HEK293 (cell line): ENCODE data around the gene SCRN2.

Source experiments
- CTCF ChIA-PET: fragments of 350-600 bp; formaldehyde crosslinking; extraction: SDS; loops from one replicate; lab custom pipeline; 2021; ENCODE audit warnings: antibody characterized with exemption; lab: Yijun Ruan, JAX
- POLR2A ChIA-PET: fragments of 300-600 bp; formaldehyde crosslinking; extraction: SDS; loops from one replicate; lab custom pipeline; 2020; ENCODE audit warnings: antibody characterized with exemption, inconsistent platforms; lab: Yijun Ruan, JAX
- H3K27ac ChIP-seq: fragments of 200-500 bp; sonication (Bioruptor generic); 2 replicates; pipeline ENCODE4 v1.5.1; 2014; ENCODE audit warnings: low read depth, low read length, control low read depth, inconsistent platforms; ENCODE audit errors: extremely low read depth
- H3K36me3 ChIP-seq, 2 experiments: fragments of 200-500 bp in 1 of 2; sonication (Bioruptor generic) in 1 of 2; 1 replicate in 1 of 2; 2 replicates in 1 of 2; pipeline ENCODE4 v1.5.1; 2014 to 2017; ENCODE audit warnings: inconsistent platforms in 2 of 2, low read length in 2 of 2; ENCODE audit not compliant: control insufficient read depth in 2 of 2, insufficient read depth in 1 of 2
- H3K4me1 ChIP-seq: fragments of 200-500 bp; sonication (Bioruptor generic); 2 replicates; pipeline ENCODE4 v1.5.1; 2014; ENCODE audit warnings: mild to moderate bottlenecking, low read length, inconsistent platforms; ENCODE audit not compliant: control insufficient read depth, insufficient read depth
- H3K4me3 ChIP-seq: 2 replicates; pipeline ENCODE4 v1.5.1; 2011; ENCODE audit warnings: low read depth, mild to moderate bottlenecking, control low read depth, low read length, moderate library complexity
- H3K9me3 ChIP-seq: fragments of 200-500 bp; sonication (Bioruptor generic); 2 replicates; pipeline ENCODE4 v1.5.1; 2014; ENCODE audit warnings: low read depth, low read length, inconsistent platforms; ENCODE audit not compliant: control insufficient read depth, insufficient read depth
- HIC1 ChIP-seq: fragments of 450-650 bp; formaldehyde crosslinking; IDR thresholded peaks from 2 replicates; pipeline ENCODE4 v1.5.1; 2016; ENCODE audit warnings: missing biosample characterization, missing genetic modification characterization
- PRDM2 ChIP-seq: fragments of 450-650 bp; formaldehyde crosslinking; IDR thresholded peaks from 2 replicates; pipeline ENCODE4 v1.5.1; 2016; ENCODE audit warnings: missing biosample characterization, missing genetic modification characterization, borderline replicate concordance
- ZBTB1 ChIP-seq: fragments of 450-650 bp; formaldehyde crosslinking; IDR thresholded peaks from 2 replicates; pipeline ENCODE4 v1.5.1; 2016; ENCODE audit warnings: missing biosample characterization, missing genetic modification characterization
- ZEB2 ChIP-seq: fragments of 450-650 bp; formaldehyde crosslinking; IDR thresholded peaks from 2 replicates; pipeline ENCODE4 v1.5.1; 2016; ENCODE audit warnings: missing biosample characterization, missing genetic modification characterization
- ZFP37 ChIP-seq: fragments of 450-650 bp; formaldehyde crosslinking; IDR thresholded peaks from 2 replicates; pipeline ENCODE4 v1.5.1; 2016; ENCODE audit warnings: missing biosample characterization, missing genetic modification characterization
- ZNF146 ChIP-seq: fragments of 450-650 bp; formaldehyde crosslinking; IDR thresholded peaks from 2 replicates; pipeline ENCODE4 v1.5.1; 2016; ENCODE audit warnings: missing biosample characterization, missing genetic modification characterization
- ZNF155 ChIP-seq: fragments of 450-650 bp; formaldehyde crosslinking; IDR thresholded peaks from 2 replicates; pipeline ENCODE4 v1.5.1; 2016; ENCODE audit warnings: missing biosample characterization, missing genetic modification characterization
- ZNF184 ChIP-seq: fragments of 450-650 bp; IDR thresholded peaks from 2 replicates; pipeline ENCODE4 v1.5.1; 2018; ENCODE audit warnings: missing biosample characterization, mild to moderate bottlenecking, missing genetic modification characterization
- ZNF202 ChIP-seq: fragments of 450-650 bp; formaldehyde crosslinking; IDR thresholded peaks from 2 replicates; pipeline ENCODE4 v1.5.1; 2016; ENCODE audit warnings: missing biosample characterization, missing genetic modification characterization, borderline replicate concordance
- ZNF211 ChIP-seq: fragments of 450-650 bp; formaldehyde crosslinking; IDR thresholded peaks from 2 replicates; pipeline ENCODE4 v1.5.1; 2016; ENCODE audit warnings: low read depth, missing biosample characterization, missing genetic modification characterization
- ZNF274 ChIP-seq, 2 experiments: fragments of 200-500 bp in 1 of 2; fragments of 450-650 bp in 1 of 2; sonication (Bioruptor generic) in 1 of 2; formaldehyde crosslinking in 1 of 2; IDR thresholded peaks; 2 replicates each; pipeline versions ENCODE4 v1.5.1 to v1.6.1; 2014 to 2016; ENCODE audit warnings: borderline replicate concordance in 1 of 2, inconsistent platforms in 1 of 2, low read length in 1 of 2, missing biosample characterization in 1 of 2, missing genetic modification characterization in 1 of 2
- ZNF280D ChIP-seq: fragments of 450-650 bp; formaldehyde crosslinking; IDR thresholded peaks from 2 replicates; pipeline ENCODE4 v1.5.1; 2016; ENCODE audit warnings: missing biosample characterization, missing genetic modification characterization
- ZNF354C ChIP-seq: fragments of 450-650 bp; formaldehyde crosslinking; IDR thresholded peaks from 2 replicates; pipeline ENCODE4 v1.5.1; 2016; ENCODE audit warnings: missing biosample characterization, missing genetic modification characterization, low read depth, borderline replicate concordance
- ZNF555 ChIP-seq: fragments of 450-650 bp; formaldehyde crosslinking; conservative IDR thresholded peaks from 2 replicates; pipeline ENCODE4 v1.5.1; 2017; ENCODE audit warnings: missing biosample characterization, mild to moderate bottlenecking, missing genetic modification characterization, inconsistent platforms
- ZNF629 ChIP-seq: fragments of 450-650 bp; formaldehyde crosslinking; IDR thresholded peaks from 2 replicates; pipeline ENCODE4 v1.5.1; 2017; ENCODE audit warnings: missing biosample characterization, missing genetic modification characterization
- ZNF76 ChIP-seq: fragments of 450-650 bp; formaldehyde crosslinking; IDR thresholded peaks from 2 replicates; pipeline ENCODE4; 2016; ENCODE audit warnings: low read depth, missing biosample characterization, missing genetic modification characterization, borderline replicate concordance
- ZNF768 ChIP-seq: fragments of 450-650 bp; formaldehyde crosslinking; IDR thresholded peaks from 2 replicates; pipeline ENCODE4 v1.5.1; 2018; ENCODE audit warnings: missing biosample characterization, mild to moderate bottlenecking, missing genetic modification characterization
- ZNF777 ChIP-seq: fragments of 450-650 bp; formaldehyde crosslinking; IDR thresholded peaks from 2 replicates; pipeline ENCODE4 v1.5.1; 2017; ENCODE audit warnings: missing biosample characterization, missing genetic modification characterization, borderline replicate concordance
- ZNF785 ChIP-seq: fragments of 450-650 bp; formaldehyde crosslinking; IDR thresholded peaks from 2 replicates; pipeline ENCODE4 v1.5.1; 2016; ENCODE audit warnings: missing biosample characterization, missing genetic modification characterization
- ZNF843 ChIP-seq: fragments of 450-650 bp; formaldehyde crosslinking; IDR thresholded peaks from 2 replicates; pipeline ENCODE4 v1.5.1; 2016; ENCODE audit warnings: missing biosample characterization, missing genetic modification characterization
- TF ChIP-seq, protein P1 (sequence below): fragments of 450-650 bp; formaldehyde crosslinking; IDR thresholded peaks from 2 replicates; pipeline ENCODE4 v1.5.1; 2016; ENCODE audit warnings: missing biosample characterization, missing genetic modification characterization

The SCRN2 gene

GRCh38 chr17:47831003-47831933 is 9.8 kb downstream of the SCRN2 start, which contains the start of the genes LRRC46 and MRPL10:
Gene LRRC46, plus strand, starts transcription at chr17:47831670. Its CDS starts 320 bp downstream, at chr17:47831990.
Gene MRPL10, minus strand, starts transcription at chr17:47831541. Its CDS starts 30 bp downstream, at chr17:47831511.
- Histone ChIP-seq H3K4me3 (peak within 1 kb of the TSS; percentile 92), H3K4me1 (peaks cover 7% of the 10 kb centered on the region; the same call in 1 of the 2 replicates), H3K27ac (peak within 1 kb of the TSS; percentile 21), H3K36me3 (peaks cover 12 to 41% of the 10 kb centered on the region in 2 experiments), H3K9me3 (no peaks in the 10 kb centered on the region)
- POLR2A ChIA-PET, result interaction anchor here (0.5 to 2.1 kb wide), 39 partner anchors 9 to 779 kb away, joined by 3 to 50 read pairs (median 3); partner anchors contain the start of genes CDK5RAP3, OSBPL7, PNPO and SCRN2
- CTCF ChIA-PET, result interaction anchor here (0.5 to 2.6 kb wide), 9 partner anchors 8 to 183 kb away, joined by 3 to 21 read pairs (median 5); partner anchors contain the start of gene SCRN2
- TF ChIP-seq ZNF274 (IDR thresholded peaks at IDR 0.05; ENCODE audit: low read length) (no peak), ZNF274 (tag by site-specific recombination; IDR thresholded peaks at IDR 0.05; ENCODE audit: borderline replicate concordance) (no peak), ZNF146 (tag by site-specific recombination) (peak; percentile 18; the same call in 1 of the 2 replicates), ZNF76 (tag by site-specific recombination) (peak; percentile 92), ZNF785 (tag by site-specific recombination) (no peak), PRDM2 (no peak), ZNF211 (tag by site-specific recombination) (no peak), ZNF555 (tag by site-specific recombination) (no peak), ZNF354C (tag by site-specific recombination) (no peak), ZFP37 (peak; percentile 57; the same call in 1 of the 2 replicates), ZNF777 (tag by site-specific recombination) (no peak), ZNF629 (peak; percentile 70), ZBTB1 (tag by site-specific recombination) (no peak), ZNF280D (tag by site-specific recombination) (no peak), ZNF155 (tag by site-specific recombination) (no peak), ZNF202 (tag by site-specific recombination) (no peak), ZNF843 (tag by site-specific recombination) (peak; percentile 26; the same call in 1 of the 2 replicates), ZEB2 (tag by site-specific recombination) (peak; percentile 75), ZNF184 (no peak), ZNF768 (tag by site-specific recombination) (no peak), HIC1 (no peak)
- TF ChIP-seq, protein P1, sequence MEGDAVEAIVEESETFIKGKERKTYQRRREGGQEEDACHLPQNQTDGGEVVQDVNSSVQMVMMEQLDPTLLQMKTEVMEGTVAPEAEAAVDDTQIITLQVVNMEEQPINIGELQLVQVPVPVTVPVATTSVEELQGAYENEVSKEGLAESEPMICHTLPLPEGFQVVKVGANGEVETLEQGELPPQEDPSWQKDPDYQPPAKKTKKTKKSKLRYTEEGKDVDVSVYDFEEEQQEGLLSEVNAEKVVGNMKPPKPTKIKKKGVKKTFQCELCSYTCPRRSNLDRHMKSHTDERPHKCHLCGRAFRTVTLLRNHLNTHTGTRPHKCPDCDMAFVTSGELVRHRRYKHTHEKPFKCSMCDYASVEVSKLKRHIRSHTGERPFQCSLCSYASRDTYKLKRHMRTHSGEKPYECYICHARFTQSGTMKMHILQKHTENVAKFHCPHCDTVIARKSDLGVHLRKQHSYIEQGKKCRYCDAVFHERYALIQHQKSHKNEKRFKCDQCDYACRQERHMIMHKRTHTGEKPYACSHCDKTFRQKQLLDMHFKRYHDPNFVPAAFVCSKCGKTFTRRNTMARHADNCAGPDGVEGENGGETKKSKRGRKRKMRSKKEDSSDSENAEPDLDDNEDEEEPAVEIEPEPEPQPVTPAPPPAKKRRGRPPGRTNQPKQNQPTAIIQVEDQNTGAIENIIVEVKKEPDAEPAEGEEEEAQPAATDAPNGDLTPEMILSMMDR (tag by site-specific recombination), result peak; percentile 46; the same call in 1 of the 2 replicates
